Dendritic cell treated with granulocyte-macrophage colony-stimulating factor and Interleukin-4, amounts not matched to agents 40 ng/mL and 50 ng/mL, for 4 days (primary cell): ENCODE measurements around the gene GPD1.
"Not testable (repeated sequence)": the region's sequence is repeated elsewhere in the genome, so short reads cannot be mapped to it uniquely, and the experiment has no call there.

Experiments
- H3K27ac Mint-ChIP-seq: one replicate; pipeline ENCODE4 v1.8.0; 2022; ENCODE audit warnings: mild to moderate bottlenecking, mixed read lengths
- H3K27me3 Mint-ChIP-seq: one replicate; pipeline ENCODE4 v1.8.0; 2022; ENCODE audit warnings: mild to moderate bottlenecking, mixed read lengths
- H3K36me3 Mint-ChIP-seq: one replicate; pipeline ENCODE4 v1.8.0; 2022; ENCODE audit warnings: low read depth, mixed read lengths
- H3K4me1 Mint-ChIP-seq: one replicate; pipeline ENCODE4 v1.8.0; 2022; ENCODE audit warnings: low read depth, mixed read lengths
- H3K4me3 Mint-ChIP-seq: one replicate; pipeline ENCODE4 v1.8.0; 2022; ENCODE audit warnings: mild to moderate bottlenecking, moderate library complexity, mixed read lengths
- H3K9me3 Mint-ChIP-seq: one replicate; pipeline ENCODE4 v1.8.0; 2022; ENCODE audit warnings: mixed read lengths
- intact Hi-C: fragments of 100-400 bp; cut with micrococcal nuclease; formaldehyde crosslinking; loops from one replicate; pipeline ENCODE4 v1.15.0; 2022

Gene GPD1

GRCh38 chr12:50082644-50083043 is 21.2 kb upstream of the GPD1 start:
- peaks cover 19% of the 10 kb centered on the region for H3K36me3 Mint-ChIP-seq
- H3K4me1 Mint-ChIP-seq: peaks cover 18% of the 10 kb centered on the region
- intact Hi-C loops: no loop called here
- H3K27ac Mint-ChIP-seq: no peak overlapping the region
- H3K27me3 Mint-ChIP-seq: peaks cover 16% of the 10 kb centered on the region
- no peaks in the 10 kb centered on the region for H3K9me3 Mint-ChIP-seq
- H3K4me3 Mint-ChIP-seq: no peak overlapping the region

- H3K27ac Mint-ChIP-seq: no peak overlapping the region
- no peak overlapping the region for H3K4me3 Mint-ChIP-seq
- H3K36me3 Mint-ChIP-seq: peaks cover 26% of the 10 kb centered on the region
- peaks cover 14% of the 10 kb centered on the region for H3K27me3 Mint-ChIP-seq
- peaks cover 24% of the 10 kb centered on the region for H3K4me1 Mint-ChIP-seq
- H3K9me3 Mint-ChIP-seq: no peaks in the 10 kb centered on the region
- intact Hi-C loops: no loop called here
Measured at GRCh38 chr12:50083301-50083700, 20.5 kb upstream of the GPD1 start.

GRCh38 chr12:50084409-50084774 is 19.4 kb upstream of the GPD1 start:
- intact Hi-C loops, H3K9me3 Mint-ChIP-seq: not testable (repeated sequence)
- Mint-ChIP-seq H3K27ac (peak overlapping the region; percentile 89), H3K36me3 (peaks cover 37% of the 10 kb centered on the region), H3K4me3 (peak overlapping the region; percentile 81), H3K27me3 (peaks cover 14% of the 10 kb centered on the region), H3K4me1 (peaks cover 29% of the 10 kb centered on the region)

GRCh38 chr12:50084775-50085614 is 18.8 kb upstream of the GPD1 start, which contains the start of gene SMARCD1:
TSS of gene SMARCD1 (plus strand) at chr12:50085342. CDS start at chr12:50085370, 28 bp downstream.
- H3K36me3 Mint-ChIP-seq: peaks cover 43% of the 10 kb centered on the region
- no peaks in the 10 kb centered on the region for H3K9me3 Mint-ChIP-seq
- peaks cover 10% of the 10 kb centered on the region for H3K27me3 Mint-ChIP-seq
- peak within 1 kb of the TSS; percentile 81 for H3K4me3 Mint-ChIP-seq
- intact Hi-C loops: loop anchor here (1.0 kb wide), 1 partner anchor 82 kb away; the partner anchor contains the start of gene CERS5
- peak within 1 kb of the TSS; percentile 89 for H3K27ac Mint-ChIP-seq
- H3K4me1 Mint-ChIP-seq: peaks cover 29% of the 10 kb centered on the region

GRCh38 chr12:50085615-50086072 is 18.2 kb upstream of the GPD1 start:
- peaks cover 29% of the 10 kb centered on the region for H3K4me1 Mint-ChIP-seq
- intact Hi-C loops: loop anchor here (1.0 kb wide), 1 partner anchor 82 kb away; the partner anchor contains the start of gene CERS5
- H3K9me3 Mint-ChIP-seq: no peaks in the 10 kb centered on the region
- H3K27ac Mint-ChIP-seq: peak overlapping the region; percentile 89
- peaks cover 49% of the 10 kb centered on the region for H3K36me3 Mint-ChIP-seq
- peaks cover 6% of the 10 kb centered on the region for H3K27me3 Mint-ChIP-seq
- H3K4me3 Mint-ChIP-seq: peak overlapping the region; percentile 81

- Mint-ChIP-seq H3K9me3 (no peaks in the 10 kb centered on the region), H3K4me3 (peak overlapping the region; percentile 81), H3K4me1 (peaks cover 29% of the 10 kb centered on the region), H3K36me3 (peaks cover 55% of the 10 kb centered on the region), H3K27me3 (peaks cover 6% of the 10 kb centered on the region), H3K27ac (no peak overlapping the region)
- intact Hi-C loops: no loop called here
Measured at GRCh38 chr12:50086148-50086547, 17.7 kb upstream of the GPD1 start.

GRCh38 chr12:50087151-50087550 is 16.7 kb upstream of the GPD1 start:
- Mint-ChIP-seq H3K4me3 (no peak overlapping the region), H3K36me3 (peaks cover 65% of the 10 kb centered on the region), H3K9me3 (no peaks in the 10 kb centered on the region), H3K4me1 (peaks cover 29% of the 10 kb centered on the region), H3K27me3 (no peaks in the 10 kb centered on the region), H3K27ac (no peak overlapping the region)
- intact Hi-C loops: no loop called here

GRCh38 chr12:50087995-50088394 is 15.8 kb upstream of the GPD1 start:
- Mint-ChIP-seq H3K27ac (no peak overlapping the region), H3K36me3 (peaks cover 73% of the 10 kb centered on the region), H3K9me3 (no peaks in the 10 kb centered on the region), H3K4me1 (peaks cover 29% of the 10 kb centered on the region), H3K4me3 (no peak overlapping the region), H3K27me3 (no peaks in the 10 kb centered on the region)
- intact Hi-C loops: loop anchor here (2.0 kb wide), 1 partner anchor 23 kb away; no protein-coding TSS in a partner anchor

- peaks cover 29% of the 10 kb centered on the region for H3K4me1 Mint-ChIP-seq
- H3K4me3 Mint-ChIP-seq: no peak overlapping the region
- peaks cover 81% of the 10 kb centered on the region for H3K36me3 Mint-ChIP-seq
- no peaks in the 10 kb centered on the region for H3K9me3 Mint-ChIP-seq
- no peaks in the 10 kb centered on the region for H3K27me3 Mint-ChIP-seq
- intact Hi-C loops: loop anchor here (2.0 kb wide), 1 partner anchor 22 kb away; no protein-coding TSS in a partner anchor
- H3K27ac Mint-ChIP-seq: no peak overlapping the region
Measured at GRCh38 chr12:50088577-50089335, 15.1 kb upstream of the GPD1 start.

GRCh38 chr12:50089730-50090129 is 14.1 kb upstream of the GPD1 start:
- Mint-ChIP-seq H3K27me3 (no peaks in the 10 kb centered on the region), H3K36me3 (peaks cover 90% of the 10 kb centered on the region), H3K27ac (no peak overlapping the region), H3K4me1 (peaks cover 29% of the 10 kb centered on the region), H3K9me3 (no peaks in the 10 kb centered on the region), H3K4me3 (no peak overlapping the region)
- intact Hi-C loops: loop anchor here (2.0 kb wide), 1 partner anchor 21 kb away; no protein-coding TSS in a partner anchor

- no peak overlapping the region for H3K4me3 Mint-ChIP-seq
- intact Hi-C loops: no loop called here
- H3K9me3 Mint-ChIP-seq: no peaks in the 10 kb centered on the region
- H3K4me1 Mint-ChIP-seq: peaks cover 28% of the 10 kb centered on the region
- no peaks in the 10 kb centered on the region for H3K27me3 Mint-ChIP-seq
- no peak overlapping the region for H3K27ac Mint-ChIP-seq
- H3K36me3 Mint-ChIP-seq: peaks cover 91% of the 10 kb centered on the region
Measured at GRCh38 chr12:50090391-50090790, 13.4 kb upstream of the GPD1 start.

- Mint-ChIP-seq H3K4me3 (no peak overlapping the region), H3K27me3 (no peaks in the 10 kb centered on the region), H3K4me1 (peaks cover 6% of the 10 kb centered on the region), H3K36me3 (peaks cover 89% of the 10 kb centered on the region), H3K27ac (no peak overlapping the region), H3K9me3 (no peaks in the 10 kb centered on the region)
- intact Hi-C loops: no loop called here
Measured at GRCh38 chr12:50097952-50098351, 5.9 kb upstream of the GPD1 start.

GRCh38 chr12:50099302-50100008 is 4.4 kb upstream of the GPD1 start:
- H3K9me3 Mint-ChIP-seq: no peaks in the 10 kb centered on the region
- intact Hi-C loops: no loop called here
- H3K4me3 Mint-ChIP-seq: no peak overlapping the region
- H3K27ac Mint-ChIP-seq: no peak overlapping the region
- peaks cover 74% of the 10 kb centered on the region for H3K36me3 Mint-ChIP-seq
- peaks cover 4% of the 10 kb centered on the region for H3K27me3 Mint-ChIP-seq
- H3K4me1 Mint-ChIP-seq: peaks cover 8% of the 10 kb centered on the region
